ENCODE data around the gene MEIS2.

MEIS2 gene

DNA sequence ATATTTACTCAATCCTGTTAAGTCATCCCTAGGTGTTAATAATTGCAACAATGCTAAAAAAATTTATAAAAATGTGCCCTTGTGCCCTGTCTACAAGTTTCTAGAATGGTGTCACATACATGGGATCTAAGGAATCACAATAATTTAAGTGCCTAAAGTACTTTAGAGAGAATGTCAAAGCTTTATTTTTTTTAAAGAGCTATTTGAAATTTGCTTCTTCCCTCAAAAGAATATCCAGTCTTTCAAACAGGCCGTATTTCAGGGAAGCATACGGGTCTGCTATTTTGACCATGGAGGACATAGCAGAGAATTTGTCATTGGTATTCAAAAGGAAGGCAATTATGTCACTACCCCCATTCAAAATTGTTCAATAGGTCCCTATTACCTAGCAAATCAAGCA is 29.7 kb downstream of the MEIS2 start:
- H3K9me2 ChIP-seq (replicated peaks; ENCODE audit: low read depth, low read length): no peaks in the 10 kb centered on the region
- no peaks in the 10 kb centered on the region for H3F3A ChIP-seq (ENCODE audit: low read depth)
- H3K9me3 ChIP-seq (ENCODE audit: insufficient read depth, low read depth, low read length): no peaks in the 10 kb centered on the region
- H3K36me3 ChIP-seq (ENCODE audit: insufficient read depth, low read length): no peaks in the 10 kb centered on the region
- no peaks in the 10 kb centered on the region for H3K79me2 ChIP-seq (ENCODE audit: insufficient read depth, low read length)
- no peaks in the 10 kb centered on the region for H3K4me1 ChIP-seq (ENCODE audit: insufficient read depth, low read length, poor library complexity, severe bottlenecking)
- no peak overlapping the region for H3K4me3 ChIP-seq (ENCODE audit: low read length, poor library complexity, severe bottlenecking)
- H3K27me3 ChIP-seq (ENCODE audit: insufficient read depth, low read length, poor library complexity, severe bottlenecking): no peaks in the 10 kb centered on the region
- no peak overlapping the region for H3K9ac ChIP-seq (ENCODE audit: low read depth, low read length, poor library complexity, severe bottlenecking)
- H4K20me1 ChIP-seq (ENCODE audit: insufficient read depth, low read length, poor library complexity, severe bottlenecking): no peaks in the 10 kb centered on the region
- H3K4me2 ChIP-seq (ENCODE audit: low read depth, low read length, poor library complexity, severe bottlenecking): no peak overlapping the region
- H2AFZ ChIP-seq (ENCODE audit: low read length): no peak overlapping the region
- TF ChIP-seq EZH2phosphoT487 (IDR thresholded peaks at IDR 0.05; ENCODE audit: borderline replicate concordance): no peak
- TF ChIP-seq, protein P1, sequence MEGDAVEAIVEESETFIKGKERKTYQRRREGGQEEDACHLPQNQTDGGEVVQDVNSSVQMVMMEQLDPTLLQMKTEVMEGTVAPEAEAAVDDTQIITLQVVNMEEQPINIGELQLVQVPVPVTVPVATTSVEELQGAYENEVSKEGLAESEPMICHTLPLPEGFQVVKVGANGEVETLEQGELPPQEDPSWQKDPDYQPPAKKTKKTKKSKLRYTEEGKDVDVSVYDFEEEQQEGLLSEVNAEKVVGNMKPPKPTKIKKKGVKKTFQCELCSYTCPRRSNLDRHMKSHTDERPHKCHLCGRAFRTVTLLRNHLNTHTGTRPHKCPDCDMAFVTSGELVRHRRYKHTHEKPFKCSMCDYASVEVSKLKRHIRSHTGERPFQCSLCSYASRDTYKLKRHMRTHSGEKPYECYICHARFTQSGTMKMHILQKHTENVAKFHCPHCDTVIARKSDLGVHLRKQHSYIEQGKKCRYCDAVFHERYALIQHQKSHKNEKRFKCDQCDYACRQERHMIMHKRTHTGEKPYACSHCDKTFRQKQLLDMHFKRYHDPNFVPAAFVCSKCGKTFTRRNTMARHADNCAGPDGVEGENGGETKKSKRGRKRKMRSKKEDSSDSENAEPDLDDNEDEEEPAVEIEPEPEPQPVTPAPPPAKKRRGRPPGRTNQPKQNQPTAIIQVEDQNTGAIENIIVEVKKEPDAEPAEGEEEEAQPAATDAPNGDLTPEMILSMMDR (conservative IDR thresholded peaks at IDR 0.05; ENCODE audit: low read length): no peak

DNA sequence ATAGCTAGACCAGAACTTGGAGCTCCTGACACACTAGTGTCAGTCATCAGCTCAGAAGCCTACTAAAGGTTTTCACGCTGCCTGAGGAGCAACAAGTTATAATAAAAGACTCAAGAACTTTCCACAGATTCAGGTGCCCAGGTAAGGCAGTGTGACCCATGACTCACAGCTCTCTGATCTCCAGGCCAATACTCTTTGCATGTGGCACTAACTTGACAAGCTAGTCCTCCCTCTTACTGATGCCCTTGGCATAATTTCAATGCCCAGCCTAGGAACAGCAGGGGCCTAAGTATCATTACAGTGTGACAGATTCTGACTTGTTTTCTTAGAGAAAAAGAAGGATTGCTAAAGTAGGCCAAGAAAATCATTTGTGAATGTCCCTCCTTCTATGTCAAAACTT is 38.4 kb downstream of the MEIS2 start:
- no peak overlapping the region for H3K9ac ChIP-seq (ENCODE audit: low read depth, low read length, poor library complexity, severe bottlenecking)
- TF ChIP-seq, protein P1 (conservative IDR thresholded peaks at IDR 0.05; ENCODE audit: low read length): no peak
- no peak for TF ChIP-seq EZH2phosphoT487 (IDR thresholded peaks at IDR 0.05; ENCODE audit: borderline replicate concordance)
- no peaks in the 10 kb centered on the region for H3K36me3 ChIP-seq (ENCODE audit: insufficient read depth, low read length)
- no peak overlapping the region for H3K4me3 ChIP-seq (ENCODE audit: low read length, poor library complexity, severe bottlenecking)
- no peaks in the 10 kb centered on the region for H3K9me3 ChIP-seq (ENCODE audit: insufficient read depth, low read depth, low read length)
- no peaks in the 10 kb centered on the region for H4K20me1 ChIP-seq (ENCODE audit: insufficient read depth, low read length, poor library complexity, severe bottlenecking)
- no peaks in the 10 kb centered on the region for H3K9me2 ChIP-seq (replicated peaks; ENCODE audit: low read depth, low read length)
- H3K79me2 ChIP-seq (ENCODE audit: insufficient read depth, low read length): no peaks in the 10 kb centered on the region
- H3K4me1 ChIP-seq (ENCODE audit: insufficient read depth, low read length, poor library complexity, severe bottlenecking): no peaks in the 10 kb centered on the region
- no peaks in the 10 kb centered on the region for H3K27me3 ChIP-seq (ENCODE audit: insufficient read depth, low read length, poor library complexity, severe bottlenecking)
- no peak overlapping the region for H2AFZ ChIP-seq (ENCODE audit: low read length)
- no peaks in the 10 kb centered on the region for H3F3A ChIP-seq (ENCODE audit: low read depth)
- no peak overlapping the region for H3K4me2 ChIP-seq (ENCODE audit: low read depth, low read length, poor library complexity, severe bottlenecking)

DNA sequence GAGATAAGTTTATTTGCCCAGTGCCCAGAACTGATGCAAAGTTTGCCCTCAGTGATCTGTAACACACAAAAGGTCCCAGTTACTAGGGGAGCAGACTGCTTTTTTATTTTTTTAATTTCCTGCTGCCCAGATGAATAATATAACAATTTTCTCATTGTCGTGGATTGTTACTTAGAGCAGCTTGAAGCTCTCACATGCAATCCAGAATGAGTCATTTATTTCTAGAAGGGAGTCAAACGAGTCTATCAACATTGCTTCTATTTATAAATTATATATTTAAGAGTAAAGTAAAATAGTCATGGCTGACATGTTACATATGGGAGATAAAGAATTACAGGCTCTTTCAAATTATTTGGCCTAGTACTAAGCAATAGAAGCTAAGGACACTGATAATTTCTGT is 41.3 kb downstream of the MEIS2 start:
- Histone ChIP-seq H3K27me3 (ENCODE audit: insufficient read depth, low read length, poor library complexity, severe bottlenecking) (no peaks in the 10 kb centered on the region), H3K4me2 (ENCODE audit: low read depth, low read length, poor library complexity, severe bottlenecking) (no peak overlapping the region), H3K9ac (ENCODE audit: low read depth, low read length, poor library complexity, severe bottlenecking) (no peak overlapping the region), H2AFZ (ENCODE audit: low read length) (no peak overlapping the region), H3K9me2 (replicated peaks; ENCODE audit: low read depth, low read length) (no peaks in the 10 kb centered on the region), H3K79me2 (ENCODE audit: insufficient read depth, low read length) (no peaks in the 10 kb centered on the region), H4K20me1 (ENCODE audit: insufficient read depth, low read length, poor library complexity, severe bottlenecking) (no peaks in the 10 kb centered on the region), H3K9me3 (ENCODE audit: insufficient read depth, low read depth, low read length) (no peaks in the 10 kb centered on the region), H3F3A (ENCODE audit: low read depth) (no peaks in the 10 kb centered on the region), H3K36me3 (ENCODE audit: insufficient read depth, low read length) (no peaks in the 10 kb centered on the region), H3K4me3 (ENCODE audit: low read length, poor library complexity, severe bottlenecking) (no peak overlapping the region), H3K4me1 (ENCODE audit: insufficient read depth, low read length, poor library complexity, severe bottlenecking) (no peaks in the 10 kb centered on the region)
- TF ChIP-seq, protein P1 (conservative IDR thresholded peaks at IDR 0.05; ENCODE audit: low read length): no peak
- TF ChIP-seq EZH2phosphoT487 (IDR thresholded peaks at IDR 0.05; ENCODE audit: borderline replicate concordance): no peak
